ENCODE data around the gene CHSY1.
A peak's percentile ranks its signal among the peaks of the same experiment; 100 is the strongest.
"Not testable (repeated sequence)": the region's sequence is repeated elsewhere in the genome, so short reads cannot be mapped to it uniquely, and the experiment has no call there.

CHSY1 gene, protein sequence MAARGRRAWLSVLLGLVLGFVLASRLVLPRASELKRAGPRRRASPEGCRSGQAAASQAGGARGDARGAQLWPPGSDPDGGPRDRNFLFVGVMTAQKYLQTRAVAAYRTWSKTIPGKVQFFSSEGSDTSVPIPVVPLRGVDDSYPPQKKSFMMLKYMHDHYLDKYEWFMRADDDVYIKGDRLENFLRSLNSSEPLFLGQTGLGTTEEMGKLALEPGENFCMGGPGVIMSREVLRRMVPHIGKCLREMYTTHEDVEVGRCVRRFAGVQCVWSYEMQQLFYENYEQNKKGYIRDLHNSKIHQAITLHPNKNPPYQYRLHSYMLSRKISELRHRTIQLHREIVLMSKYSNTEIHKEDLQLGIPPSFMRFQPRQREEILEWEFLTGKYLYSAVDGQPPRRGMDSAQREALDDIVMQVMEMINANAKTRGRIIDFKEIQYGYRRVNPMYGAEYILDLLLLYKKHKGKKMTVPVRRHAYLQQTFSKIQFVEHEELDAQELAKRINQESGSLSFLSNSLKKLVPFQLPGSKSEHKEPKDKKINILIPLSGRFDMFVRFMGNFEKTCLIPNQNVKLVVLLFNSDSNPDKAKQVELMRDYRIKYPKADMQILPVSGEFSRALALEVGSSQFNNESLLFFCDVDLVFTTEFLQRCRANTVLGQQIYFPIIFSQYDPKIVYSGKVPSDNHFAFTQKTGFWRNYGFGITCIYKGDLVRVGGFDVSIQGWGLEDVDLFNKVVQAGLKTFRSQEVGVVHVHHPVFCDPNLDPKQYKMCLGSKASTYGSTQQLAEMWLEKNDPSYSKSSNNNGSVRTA
- 44.1 to 46.0 reads per million in 2 donors for total RNA-seq

DNA sequence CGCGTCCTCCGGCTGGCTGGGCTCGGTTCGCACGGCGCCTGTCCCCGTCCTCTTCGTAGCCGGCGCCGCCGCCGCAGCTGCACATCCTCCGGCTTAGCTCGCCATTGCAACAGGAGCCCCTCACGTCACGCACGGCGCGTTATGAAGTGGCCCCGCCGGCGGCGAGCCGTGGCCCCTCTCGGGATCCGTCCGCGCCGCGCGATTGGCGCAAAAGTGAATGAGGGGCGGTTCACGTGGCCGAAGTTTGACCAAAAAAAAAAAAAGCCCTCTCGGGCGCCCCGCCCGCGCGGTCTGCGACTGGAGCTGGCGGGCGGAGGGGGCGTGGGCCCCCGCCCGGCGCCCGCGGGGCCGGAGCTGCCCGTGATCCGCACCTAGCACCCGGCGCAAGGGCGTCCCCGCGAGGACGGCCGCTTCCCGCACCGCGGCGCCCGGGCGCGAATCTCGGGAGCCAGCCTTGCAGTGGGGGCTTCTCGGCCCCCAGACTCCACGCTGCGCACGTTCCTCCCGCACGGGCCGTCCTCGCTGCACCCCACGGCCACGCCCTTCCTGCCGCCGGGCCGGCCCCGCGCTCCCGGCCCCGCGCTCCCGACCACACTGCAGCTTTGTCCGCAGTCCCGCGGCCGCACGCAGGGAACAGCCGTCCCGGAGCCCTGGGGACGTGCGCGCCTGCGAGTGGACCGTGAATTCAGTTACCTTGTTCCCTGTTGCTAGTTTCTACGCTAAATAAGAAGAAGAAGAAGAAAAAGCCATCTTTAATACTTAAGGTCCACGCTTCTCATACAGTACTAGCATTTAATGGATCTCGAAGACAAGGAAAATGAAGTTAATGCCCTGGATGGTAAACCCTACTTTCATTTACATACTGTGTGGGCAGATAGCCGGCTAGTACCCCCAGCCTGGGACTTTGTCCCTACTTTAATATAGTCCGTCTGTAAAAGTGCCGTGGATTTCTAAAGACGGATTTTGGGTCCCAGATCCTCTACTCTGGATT is at the start of gene CHSY1:
CHSY1 (minus strand) TSS at position 219 of the 991 bp plus-strand sequence. CDS start 592 bp downstream, outside the sequence.
- DNase-seq = peak; percentile 87

DNA sequence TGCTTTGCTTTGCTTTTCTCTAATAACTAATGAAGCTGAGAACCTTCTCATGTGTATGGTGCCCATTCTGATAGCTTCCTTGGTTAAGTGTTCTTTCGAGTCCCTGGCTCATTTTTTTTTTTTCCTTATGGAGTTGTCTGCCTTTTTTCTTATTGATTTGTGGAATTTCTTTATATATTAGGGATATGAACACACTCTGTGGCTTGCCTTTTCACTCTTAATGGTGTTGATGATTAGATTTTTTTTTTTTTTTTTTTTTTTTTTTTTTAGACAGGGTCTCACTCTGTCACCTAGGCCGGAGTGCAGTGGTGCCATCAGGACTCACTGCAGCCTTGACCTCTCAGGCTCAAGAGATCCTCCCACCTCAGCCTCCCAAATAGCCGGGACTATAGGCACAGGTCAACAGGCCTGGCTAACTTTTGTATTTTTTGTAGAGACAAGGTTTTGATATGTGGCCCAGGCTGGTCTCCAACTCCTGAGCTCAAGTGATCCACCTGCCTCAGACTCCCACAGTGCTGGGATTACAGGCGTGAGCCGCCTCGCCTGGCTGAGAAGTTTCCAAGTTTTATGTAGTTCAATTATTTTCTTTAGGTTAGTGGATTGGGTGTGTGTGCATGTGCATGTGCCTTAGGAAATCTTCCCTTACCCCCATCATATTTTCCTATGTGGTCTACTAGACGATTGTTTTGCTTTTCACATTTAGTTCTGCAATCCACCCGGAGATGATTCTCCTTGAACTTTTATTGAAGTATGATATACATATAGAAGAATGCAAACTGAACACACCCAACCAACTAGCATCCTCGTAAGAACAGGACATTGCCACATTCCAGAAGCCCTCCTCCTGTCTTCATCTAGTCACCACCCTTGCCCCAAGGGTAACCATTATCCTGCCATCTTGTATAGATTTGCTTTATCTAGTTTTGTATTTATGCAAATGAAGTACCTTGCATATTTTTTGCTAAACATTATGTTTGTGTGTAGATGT is 44.9 kb upstream of the CHSY1 start:
- DNase-seq = no peak

DNA sequence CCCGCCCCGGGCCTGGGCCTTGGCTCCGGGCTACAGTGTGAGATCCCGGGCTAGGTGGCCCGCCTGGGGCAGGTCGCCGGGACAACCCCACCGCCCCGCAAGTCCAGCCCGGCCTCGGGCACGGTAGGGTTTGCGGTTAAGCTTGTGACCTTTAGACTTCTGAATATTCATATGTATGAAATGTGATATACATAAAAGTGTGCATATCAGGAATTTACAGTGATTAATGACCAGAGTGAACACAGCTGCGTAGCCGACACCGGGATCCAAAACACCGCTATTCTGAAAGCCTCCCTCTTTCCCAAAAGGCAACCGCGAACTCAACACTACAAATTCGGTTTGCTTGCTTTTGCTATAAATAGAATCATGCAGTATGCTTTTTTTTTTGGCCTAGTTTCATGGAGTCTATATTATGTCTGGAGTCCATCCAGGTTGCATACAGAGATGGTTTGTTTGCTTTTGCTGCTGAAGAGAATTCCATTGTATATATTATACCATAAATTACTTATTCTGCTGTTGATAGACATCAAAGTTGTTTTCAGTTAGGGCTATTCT is 43.8 kb upstream of the CHSY1 start:
- no peak for DNase-seq

DNA sequence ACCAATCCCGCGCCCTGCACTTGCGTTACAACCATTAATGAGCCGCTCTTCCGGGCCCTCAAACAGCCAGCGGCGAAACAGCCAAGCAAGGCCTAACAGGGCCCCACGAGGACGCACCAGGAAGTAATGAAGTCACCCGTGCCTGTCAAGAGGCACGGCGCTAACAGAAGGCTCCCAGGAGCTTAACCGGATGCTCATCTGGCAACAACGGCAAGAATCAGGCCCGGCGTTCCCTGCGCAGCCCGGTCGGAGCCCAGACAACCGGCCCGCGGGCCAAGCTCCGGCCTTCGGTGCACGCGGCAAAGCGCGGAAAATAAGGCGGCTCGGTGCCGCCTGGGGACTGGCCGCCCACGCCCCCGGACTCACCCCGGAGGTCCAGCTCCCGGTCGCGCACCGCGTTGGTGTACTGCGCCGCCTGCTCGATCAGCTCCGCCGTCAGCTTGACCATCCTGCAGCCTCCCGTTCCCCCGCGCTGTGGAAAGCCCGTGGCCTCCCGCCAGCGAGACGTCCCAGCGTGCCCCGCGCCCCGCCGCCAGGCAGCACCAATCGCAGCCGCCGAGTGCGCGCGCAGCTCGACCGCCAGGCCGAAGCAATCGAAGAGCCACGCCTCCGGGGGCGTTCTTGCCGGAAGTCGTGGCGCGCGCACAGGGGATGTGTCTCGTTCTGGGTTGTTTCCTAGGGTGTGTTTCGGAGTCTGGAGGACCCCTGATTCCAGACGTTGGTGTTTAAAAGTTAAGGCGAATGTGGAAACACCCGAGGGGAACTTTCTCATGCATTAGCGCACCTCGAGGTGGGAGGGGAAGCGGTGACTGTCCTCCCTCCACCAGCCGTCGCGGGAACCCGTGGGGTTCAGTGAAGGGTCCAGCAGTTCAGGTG is 43.1 kb upstream of the CHSY1 start, which contains the start of gene SNRPA1:
SNRPA1 (minus strand) TSS at position 518 of the 876 bp plus-strand sequence; CDS start at position 448, 70 bp downstream.
- DNase-seq = peak; percentile 99

DNA sequence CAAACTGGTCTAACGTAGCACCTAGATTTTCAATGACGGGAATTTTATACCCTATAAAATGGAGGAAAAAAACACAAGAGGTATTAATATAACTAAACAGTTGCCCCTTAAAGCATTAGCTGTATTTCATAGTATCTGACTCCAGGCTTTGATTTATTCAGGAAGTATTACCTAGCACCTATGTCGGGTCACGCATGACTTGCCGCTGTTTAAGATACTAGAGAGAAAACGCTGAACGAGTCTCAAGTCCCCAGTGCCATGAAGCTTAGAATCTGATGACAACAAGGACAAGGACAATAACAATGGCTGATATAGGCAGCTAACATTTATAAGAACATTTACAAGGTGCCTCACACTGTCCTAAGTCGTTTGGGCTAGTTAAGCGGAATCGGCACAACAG is 41.3 kb upstream of the CHSY1 start:
- no peak for DNase-seq

DNA sequence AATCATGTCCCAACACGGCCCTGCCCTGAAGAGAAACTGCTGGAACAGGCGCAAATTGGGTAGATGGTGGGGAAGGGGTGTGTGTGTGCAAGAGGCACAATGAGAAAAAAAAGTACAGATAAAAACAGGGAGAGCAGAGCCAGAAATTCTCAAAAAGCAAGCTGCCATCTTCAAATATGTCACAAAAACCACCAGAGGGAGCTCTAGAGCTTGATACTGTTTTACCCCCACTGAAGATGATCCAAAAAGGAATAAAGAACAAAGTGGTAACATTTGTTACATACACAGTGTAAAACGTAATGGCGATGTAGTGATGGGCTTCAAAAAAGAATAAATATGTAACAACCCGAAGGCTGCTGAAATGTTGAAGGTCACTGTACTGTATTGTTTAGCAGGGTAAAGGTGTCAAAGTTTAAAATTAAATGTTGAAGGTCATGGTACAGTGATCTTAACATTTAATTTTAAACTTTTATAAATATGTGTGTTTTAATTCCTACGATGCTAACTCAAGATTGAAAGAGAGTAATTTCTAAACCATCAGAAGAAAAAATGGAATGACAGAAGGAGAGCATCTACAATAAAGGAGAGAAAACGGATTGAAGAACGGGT is 37.2 kb upstream of the CHSY1 start:
- no peak for DNase-seq

DNA sequence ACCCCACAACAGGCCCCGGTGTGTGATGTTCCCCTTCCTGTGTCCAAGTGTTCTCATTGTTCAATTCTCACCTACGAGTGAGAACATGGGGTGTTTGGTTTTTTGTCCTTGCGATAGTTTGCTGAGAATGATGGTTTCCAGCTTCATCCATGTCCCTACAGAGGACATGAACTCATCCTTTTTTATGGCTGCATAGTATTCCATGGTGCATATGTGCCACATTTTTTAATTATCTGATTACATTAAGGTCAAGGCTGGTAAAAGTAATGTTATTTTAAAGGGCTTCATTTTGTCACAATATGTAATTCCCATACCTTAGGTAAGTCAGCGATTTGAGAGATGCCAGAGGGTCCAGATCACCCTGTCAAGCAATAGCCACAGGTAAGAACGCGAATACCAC is 35.5 kb upstream of the CHSY1 start:
- DNase-seq = not testable (repeated sequence)

DNA sequence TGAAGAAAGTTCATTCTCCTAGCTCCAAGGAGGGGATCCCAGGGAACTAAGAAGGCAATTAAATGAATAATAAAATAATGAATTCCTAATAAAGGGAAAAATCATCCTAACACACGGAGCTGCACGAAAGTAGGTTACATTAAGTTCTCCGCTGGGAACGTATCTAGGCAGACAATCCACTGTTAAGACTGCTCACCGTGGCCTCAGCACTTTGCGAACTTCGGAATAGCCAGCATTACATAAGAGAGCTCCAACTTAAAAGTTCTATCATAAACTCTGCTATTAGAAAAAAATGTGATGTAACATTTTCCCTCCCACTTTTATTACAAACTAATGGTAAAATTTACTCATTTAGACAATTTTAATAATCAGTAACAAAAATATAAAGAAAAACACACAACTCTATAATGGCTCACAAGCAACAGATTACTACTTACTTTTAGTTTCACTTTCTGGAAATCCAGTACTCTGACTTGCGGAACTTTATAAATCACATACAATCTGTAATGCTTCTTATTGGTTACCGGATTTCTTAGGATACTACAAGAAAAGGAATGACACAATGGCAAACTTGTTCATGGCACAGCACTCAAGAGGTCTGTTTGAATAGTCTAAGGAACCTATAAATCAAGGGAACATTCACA is 34.7 kb upstream of the CHSY1 start:
- no peak for DNase-seq

DNA sequence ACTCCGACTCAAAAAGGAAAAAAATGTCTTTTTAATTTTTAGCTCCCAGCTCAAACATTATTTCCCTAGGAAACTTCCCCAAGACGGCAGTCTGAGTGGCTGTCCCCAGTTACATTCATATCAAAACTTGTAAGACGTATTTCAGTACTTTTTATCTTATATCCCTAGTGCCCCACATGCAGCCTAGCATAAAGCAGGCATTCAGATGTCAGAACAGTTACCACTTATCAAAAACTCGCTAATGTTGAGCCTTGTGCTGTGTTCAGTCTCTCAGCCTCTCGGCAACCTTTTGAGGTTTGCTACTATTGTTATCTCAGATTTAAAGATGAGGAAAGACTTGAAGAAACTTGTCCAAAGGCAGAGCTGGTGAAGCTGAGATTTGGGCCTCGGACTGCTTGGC is 32.1 kb upstream of the CHSY1 start:
- DNase-seq = no peak

DNA sequence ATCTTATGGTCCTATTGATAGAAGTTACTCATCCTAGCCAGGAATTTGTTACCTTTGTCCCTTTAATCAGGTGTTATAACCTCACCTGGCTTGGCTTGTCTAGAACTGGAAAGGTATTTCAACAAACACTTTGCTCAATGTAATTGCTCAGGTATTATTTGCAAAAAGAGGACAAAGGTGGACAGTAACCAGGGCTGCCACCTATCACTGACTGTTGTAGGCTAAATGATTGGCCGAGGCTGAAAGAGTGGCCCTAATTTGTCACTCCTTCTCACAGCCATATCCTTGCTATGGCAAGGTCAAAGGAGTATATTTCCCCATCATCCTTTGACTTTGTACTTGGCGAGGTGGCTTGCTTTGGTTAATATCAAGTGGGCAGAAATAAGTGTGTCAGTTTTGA is 28.2 kb upstream of the CHSY1 start:
- no peak for DNase-seq

DNA sequence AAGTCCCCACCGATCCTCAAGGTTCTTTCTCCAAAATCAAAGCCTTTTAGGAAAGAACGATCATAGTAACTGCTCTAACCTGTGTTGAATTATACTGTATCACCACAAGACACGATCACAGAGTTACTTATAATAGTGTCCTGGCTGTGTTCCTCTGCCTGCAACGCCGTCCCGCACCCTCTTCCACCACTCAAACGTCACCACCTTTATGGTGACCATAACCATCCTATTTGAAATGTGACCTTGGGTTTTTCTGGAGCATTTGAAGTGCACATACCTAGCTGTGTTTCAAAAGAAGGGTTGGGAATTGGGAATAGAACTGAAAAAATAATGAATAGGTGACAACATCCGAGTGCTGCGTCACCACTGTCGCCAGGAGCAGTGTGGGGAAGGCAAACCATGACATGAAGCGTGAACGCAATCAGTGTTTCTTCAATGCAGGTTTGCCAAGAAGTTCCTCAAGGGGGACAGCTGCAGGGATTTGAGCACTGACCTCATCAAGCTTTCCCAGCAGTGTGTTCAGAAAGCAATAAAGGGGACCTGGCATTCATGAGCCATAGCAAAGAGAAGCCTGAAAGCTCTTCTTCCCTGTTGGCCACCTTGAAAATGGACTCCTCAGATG is 26.2 kb upstream of the CHSY1 start:
- no peak for DNase-seq

DNA sequence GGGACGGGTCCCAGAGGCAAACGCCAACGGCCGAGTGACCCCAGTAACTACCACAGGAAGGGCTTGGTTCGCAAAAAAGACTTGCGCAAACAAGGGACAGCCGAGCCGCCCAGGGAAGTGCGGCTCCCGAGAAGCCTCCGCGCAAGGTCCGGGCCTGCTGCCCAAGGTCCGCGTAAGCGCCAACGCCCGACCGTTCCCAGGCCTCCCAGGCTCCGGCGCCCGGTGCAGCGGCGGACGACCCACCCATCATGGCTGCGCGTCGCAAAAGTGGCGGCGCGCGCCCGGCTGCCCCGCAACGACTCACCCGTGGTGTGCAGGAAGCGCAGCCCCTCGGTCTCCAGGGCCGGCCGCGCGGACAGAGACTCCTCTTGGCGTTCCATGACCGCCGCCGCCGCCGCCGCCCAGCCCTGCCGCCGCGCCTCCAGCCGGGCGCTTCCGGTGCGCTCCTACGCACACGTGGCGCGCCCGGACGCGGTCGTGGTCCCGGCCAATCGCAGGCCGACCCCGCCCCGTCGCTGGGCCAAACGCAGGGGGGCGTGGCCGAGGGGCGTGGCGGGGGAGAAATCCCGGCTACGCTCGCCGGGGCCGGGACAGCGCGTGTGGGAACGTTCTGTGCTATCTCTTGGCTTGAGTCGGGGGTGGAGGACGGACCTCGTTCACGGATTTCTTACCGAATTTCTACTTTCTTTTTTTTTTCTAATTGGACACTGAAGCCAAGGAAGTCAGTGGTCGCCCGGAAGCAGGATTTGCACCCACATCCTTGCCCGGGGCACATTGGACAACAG is 25.4 kb upstream of the CHSY1 start, which contains the start of gene SELENOS:
SELENOS (minus strand) TSS at position 448 of the 785 bp plus-strand sequence; CDS start at position 380, 68 bp downstream.
- DNase-seq = peak; percentile 85

DNA sequence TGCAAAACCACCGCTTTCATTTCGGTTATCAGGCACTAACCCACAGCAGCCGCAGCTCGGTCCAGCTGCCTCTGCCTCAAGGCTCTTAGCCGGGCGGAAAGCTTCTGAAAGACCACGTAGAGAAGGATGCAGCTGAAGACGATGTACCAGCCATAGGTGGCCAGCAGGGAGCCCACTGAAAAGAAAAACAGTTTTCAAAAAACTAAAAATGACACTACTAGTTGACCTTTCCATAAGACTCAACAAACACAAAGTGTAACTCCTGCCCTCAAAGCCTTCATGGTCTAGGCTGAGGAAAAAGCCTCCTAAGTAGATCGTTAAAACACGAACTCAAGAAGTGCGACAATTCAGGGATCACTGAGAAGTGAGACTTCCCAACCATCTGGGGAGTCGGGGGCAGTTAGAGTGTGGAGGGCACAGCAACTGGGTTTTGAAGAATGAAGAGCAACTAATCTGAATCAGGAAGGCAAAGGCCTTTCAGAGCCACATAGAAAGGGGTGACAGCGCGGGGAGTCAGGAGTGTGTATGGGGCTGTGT is 24.7 kb upstream of the CHSY1 start:
- DNase-seq = no peak

DNA sequence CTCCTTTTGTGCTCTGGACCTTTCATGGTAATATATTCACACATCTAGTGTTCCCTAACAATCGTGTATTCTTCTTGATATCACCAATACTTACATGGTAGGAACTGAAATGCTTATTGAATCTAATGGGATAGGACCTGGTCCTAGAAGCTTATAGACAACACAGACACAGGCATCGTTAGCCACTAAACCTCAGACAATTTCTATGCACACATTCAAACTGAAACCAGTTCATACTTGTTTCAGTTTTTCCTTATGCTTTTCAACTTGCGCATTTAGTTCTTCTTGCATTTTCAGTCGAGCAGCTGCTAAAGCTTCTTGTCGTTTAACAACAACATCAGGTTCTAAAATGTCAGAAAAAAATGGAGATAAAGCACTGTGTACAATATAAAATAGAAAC is 23.2 kb upstream of the CHSY1 start:
- no peak for DNase-seq

DNA sequence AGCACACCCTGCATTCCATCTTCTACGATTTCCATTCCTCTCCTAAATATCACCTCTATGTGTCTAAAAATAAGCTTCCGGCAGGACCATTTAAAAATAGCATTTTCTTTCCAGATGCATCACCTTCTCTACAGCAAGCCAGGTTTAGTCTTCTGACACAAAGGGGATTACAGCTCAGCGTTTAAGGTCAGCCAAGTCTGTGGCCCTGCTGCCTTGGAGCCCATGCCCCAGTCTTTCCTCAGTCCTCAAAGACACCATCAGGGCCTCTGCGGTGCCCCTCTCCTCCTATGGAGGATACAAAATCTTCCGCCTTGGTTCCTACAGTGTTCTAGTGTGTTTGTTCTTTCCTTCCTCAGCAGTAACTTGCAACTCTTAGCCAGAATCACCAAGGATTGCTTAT is 21.7 kb upstream of the CHSY1 start:
- no peak for DNase-seq

DNA sequence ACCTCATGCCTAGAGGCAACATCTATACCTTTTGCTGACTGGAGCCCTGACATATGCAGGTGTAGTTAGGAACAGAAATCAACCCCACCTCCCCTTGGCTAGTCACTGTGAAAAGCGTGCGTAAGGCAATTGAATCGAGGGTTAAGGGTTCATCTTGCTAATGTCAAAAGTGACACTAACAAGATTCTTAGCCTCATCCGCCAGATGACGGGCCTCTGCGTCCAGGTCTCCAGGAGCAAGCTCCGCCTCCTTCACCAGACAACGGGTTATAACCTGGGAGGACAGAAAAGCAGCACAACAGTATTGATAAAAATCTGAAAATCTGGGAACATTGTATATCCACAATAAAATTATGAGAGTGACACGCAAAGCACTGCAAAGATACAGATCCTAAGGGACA is 20.7 kb upstream of the CHSY1 start:
- no peak for DNase-seq

Measured in activated gamma-delta T cell (primary cell).